ENCODE measurements around the gene FBF1. TPM values are rescaled to one million over a fixed set of nuclear protein-coding genes. Genes with fewer than 3 reads are reported as not detected.
"Not testable (repeated sequence)": the region's sequence is repeated elsewhere in the genome, so short reads cannot be mapped to it uniquely, and the experiment has no call there.

Gene FBF1
- total RNA-seq, 4 donors from 2014 or later = 7.8 to 15.0 (median 10.4) TPM

DNA sequence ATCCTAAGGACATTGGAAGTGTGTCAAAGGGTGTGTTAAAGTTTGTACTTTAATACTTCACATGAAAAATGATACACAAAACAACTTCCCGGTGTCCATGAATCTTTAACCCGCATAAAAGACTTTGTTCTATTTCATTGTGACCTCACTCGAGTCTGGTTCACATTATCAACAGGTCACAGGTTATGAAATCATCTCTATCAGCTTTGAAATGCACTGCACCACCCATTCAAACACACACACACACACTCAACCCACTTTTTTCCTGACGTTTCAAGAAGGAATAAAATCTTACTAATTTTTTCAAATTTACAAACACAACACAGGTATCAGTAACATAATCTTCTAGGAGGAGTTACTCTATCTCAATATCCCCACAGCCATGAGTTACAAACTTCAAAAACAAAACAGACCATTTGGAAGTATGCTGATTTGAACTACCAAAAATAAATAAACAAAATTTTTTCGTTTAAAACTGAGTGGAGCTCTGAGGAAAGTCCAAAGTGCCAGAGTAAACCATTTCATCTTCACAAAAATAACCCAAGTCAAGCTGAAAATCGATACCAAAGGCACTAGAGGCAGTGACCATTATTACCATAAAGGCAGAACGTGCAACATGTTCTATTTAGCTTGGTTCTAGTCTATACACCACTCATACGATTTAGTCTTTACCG is 35.5 kb upstream of the FBF1 start:
- Histone ChIP-seq H3K27me3 (no peaks in the 10 kb centered on the region), H3K9me3 (no peaks in the 10 kb centered on the region), H3K4me3 (no peak overlapping the region), H3K4me1 (peaks cover 39 to 46% (median 43%) of the 10 kb centered on the region in 4 donors), H3K36me3 (peaks cover 0 to 32% (median 11%) of the 10 kb centered on the region in 4 donors), H3K27ac (replicated peaks in 1 of 4) (peak overlapping the region in 1 of 4 donors; percentile 5)
- 53% methylated on average over 9 of the region's 9 CpGs for WGBS
- no peak for DNase-seq (ENCODE audit: extremely low spot score)
- intact Hi-C loops (cut with DNase I) = loop anchor here (5.0 kb wide), 1 partner anchor 69 kb away; no protein-coding TSS in a partner anchor
- TF ChIP-seq POLR2AphosphoS5 (IDR thresholded peaks at IDR 0.05) (no peak), POLR2A (IDR thresholded peaks at IDR 0.05; ENCODE audit: low read depth) (no peak), EP300 (IDR thresholded peaks at IDR 0.05) (no peak)
- TF ChIP-seq, protein P1, sequence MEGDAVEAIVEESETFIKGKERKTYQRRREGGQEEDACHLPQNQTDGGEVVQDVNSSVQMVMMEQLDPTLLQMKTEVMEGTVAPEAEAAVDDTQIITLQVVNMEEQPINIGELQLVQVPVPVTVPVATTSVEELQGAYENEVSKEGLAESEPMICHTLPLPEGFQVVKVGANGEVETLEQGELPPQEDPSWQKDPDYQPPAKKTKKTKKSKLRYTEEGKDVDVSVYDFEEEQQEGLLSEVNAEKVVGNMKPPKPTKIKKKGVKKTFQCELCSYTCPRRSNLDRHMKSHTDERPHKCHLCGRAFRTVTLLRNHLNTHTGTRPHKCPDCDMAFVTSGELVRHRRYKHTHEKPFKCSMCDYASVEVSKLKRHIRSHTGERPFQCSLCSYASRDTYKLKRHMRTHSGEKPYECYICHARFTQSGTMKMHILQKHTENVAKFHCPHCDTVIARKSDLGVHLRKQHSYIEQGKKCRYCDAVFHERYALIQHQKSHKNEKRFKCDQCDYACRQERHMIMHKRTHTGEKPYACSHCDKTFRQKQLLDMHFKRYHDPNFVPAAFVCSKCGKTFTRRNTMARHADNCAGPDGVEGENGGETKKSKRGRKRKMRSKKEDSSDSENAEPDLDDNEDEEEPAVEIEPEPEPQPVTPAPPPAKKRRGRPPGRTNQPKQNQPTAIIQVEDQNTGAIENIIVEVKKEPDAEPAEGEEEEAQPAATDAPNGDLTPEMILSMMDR (IDR thresholded peaks at IDR 0.05) = no peak

DNA sequence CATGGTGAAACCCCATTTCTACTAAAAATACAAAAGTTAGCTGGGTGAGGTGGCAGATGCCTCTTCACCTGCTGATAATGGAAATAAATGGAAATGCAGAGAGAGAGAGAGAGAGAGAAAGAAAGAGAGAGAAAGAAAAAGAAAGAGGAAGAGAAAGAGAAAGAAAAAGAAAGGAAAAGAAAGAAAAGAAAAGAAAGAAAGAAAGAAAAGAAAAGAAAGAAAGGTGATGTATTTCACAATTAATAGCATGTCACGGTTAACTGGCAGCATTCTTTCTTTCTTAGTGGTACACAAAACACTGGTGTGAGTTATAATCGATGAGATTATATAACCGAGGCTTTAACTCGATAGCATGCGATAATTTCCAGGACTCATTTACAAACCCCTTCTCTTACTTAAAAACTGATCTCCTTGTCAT is 34.9 kb upstream of the FBF1 start:
- Histone ChIP-seq H3K27ac (replicated peaks in 1 of 4) (peak overlapping the region in 1 of 4 donors; percentile 5), H3K4me1 (peaks cover 38 to 46% (median 43%) of the 10 kb centered on the region in 4 donors), H3K36me3 (peaks cover 0 to 37% (median 13%) of the 10 kb centered on the region in 4 donors), H3K27me3 (no peaks in the 10 kb centered on the region), H3K9me3 (no peaks in the 10 kb centered on the region), H3K4me3 (no peak overlapping the region)
- no peak for DNase-seq (ENCODE audit: extremely low spot score)
- intact Hi-C loops (cut with DNase I) = loop anchor here (5.0 kb wide), 1 partner anchor 68 kb away; no protein-coding TSS in a partner anchor
- no peak for TF ChIP-seq POLR2A (IDR thresholded peaks at IDR 0.05; ENCODE audit: low read depth)
- TF ChIP-seq EP300 (IDR thresholded peaks at IDR 0.05) = no peak
- TF ChIP-seq POLR2AphosphoS5 (IDR thresholded peaks at IDR 0.05) = no peak
- TF ChIP-seq, protein P1 (IDR thresholded peaks at IDR 0.05) = no peak
- WGBS = 84% methylated on average over 5 of the region's 5 CpGs

DNA sequence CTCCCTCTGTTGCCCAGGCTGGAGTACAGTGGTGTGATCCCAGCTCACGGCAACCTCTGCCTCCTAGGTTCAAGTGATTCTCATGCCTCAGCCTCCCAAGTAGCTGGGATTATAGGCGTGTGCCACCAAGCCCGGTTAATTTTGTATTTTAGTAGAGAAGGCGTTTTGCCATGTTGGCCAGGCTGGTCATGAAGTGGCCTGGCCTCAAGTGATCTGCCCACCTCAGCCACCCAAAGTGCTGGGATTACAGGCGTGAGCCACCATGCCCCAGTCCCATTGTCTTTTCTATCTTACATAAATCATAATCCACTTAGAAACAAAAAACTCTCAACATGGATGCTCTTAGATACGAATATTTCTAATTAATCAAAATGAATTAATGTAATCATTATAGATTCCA is 34.3 kb upstream of the FBF1 start:
- DNase-seq (ENCODE audit: extremely low spot score); H3K4me3 ChIP-seq; H3K27me3 ChIP-seq; H3K9me3 ChIP-seq; H3K27ac ChIP-seq (replicated peaks in 1 of 4): not testable (repeated sequence)
- 95% methylated on average over 6 of the region's 6 CpGs for WGBS
- intact Hi-C loops (cut with DNase I) = loop anchor here (5.0 kb wide), 1 partner anchor 68 kb away; no protein-coding TSS in a partner anchor
- Histone ChIP-seq H3K4me1 (peaks cover 32 to 40% (median 38%) of the 10 kb centered on the region in 4 donors), H3K36me3 (peaks cover 0 to 43% (median 13%) of the 10 kb centered on the region in 4 donors)

DNA sequence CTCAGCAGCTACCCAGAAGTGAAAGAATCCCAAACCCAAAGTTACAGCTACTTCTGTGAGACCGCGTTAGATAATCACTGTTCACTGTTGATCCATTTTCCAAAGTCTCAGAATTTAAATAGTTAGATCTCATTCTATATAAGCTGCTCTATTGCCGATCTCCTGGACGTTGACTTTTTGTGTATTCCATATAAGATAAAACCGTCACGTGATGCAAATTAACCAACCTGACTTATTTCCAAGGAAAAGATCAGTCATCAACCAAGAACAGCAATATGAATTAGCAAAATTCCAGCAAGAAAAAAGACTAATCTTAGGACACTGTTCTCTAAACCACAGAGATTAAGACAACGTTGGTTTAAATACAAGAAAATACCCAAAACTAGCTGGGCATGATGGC is 29.8 kb upstream of the FBF1 start:
- Histone ChIP-seq H3K36me3 (peaks cover 0 to 55% (median 13%) of the 10 kb centered on the region in 4 donors), H3K9me3 (no peaks in the 10 kb centered on the region), H3K4me1 (peaks cover 4 to 12% (median 8%) of the 10 kb centered on the region in 4 donors), H3K4me3 (no peak overlapping the region), H3K27me3 (no peaks in the 10 kb centered on the region), H3K27ac (replicated peaks in 1 of 4) (no peak overlapping the region)
- WGBS = 85% methylated on average over 7 of the region's 7 CpGs
- intact Hi-C loops (cut with DNase I) = no loop called here
- TF ChIP-seq POLR2AphosphoS5 (IDR thresholded peaks at IDR 0.05) = no peak
- TF ChIP-seq, protein P1 (IDR thresholded peaks at IDR 0.05) = no peak
- no peak for TF ChIP-seq EP300 (IDR thresholded peaks at IDR 0.05)
- no peak for TF ChIP-seq POLR2A (IDR thresholded peaks at IDR 0.05; ENCODE audit: low read depth)
- DNase-seq (ENCODE audit: extremely low spot score) = no peak

DNA sequence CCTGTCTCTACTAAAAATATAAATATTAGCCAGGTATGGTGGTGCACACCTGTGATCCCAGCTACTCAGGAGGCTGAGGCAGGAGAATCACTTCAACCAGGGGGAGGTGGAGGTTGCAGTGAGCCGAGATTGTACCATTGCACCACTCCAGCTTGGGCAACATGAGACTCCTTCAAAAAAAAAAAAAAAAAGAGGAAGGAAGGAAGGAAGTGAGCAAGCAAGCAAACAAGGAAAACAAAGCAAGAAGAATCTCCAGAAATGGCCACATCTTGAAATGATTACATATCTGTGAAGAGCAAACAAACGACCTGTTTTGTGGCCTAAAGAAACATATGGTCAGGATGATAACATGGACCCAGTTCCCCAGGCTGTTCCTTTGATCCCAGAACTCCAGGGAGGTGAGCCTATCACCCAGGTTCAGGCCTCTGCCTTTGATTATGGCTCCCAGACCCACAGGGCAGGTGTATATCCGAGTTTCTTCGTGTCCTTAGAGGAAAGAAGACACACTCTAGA is 29.2 kb upstream of the FBF1 start:
- intact Hi-C loops (cut with DNase I) = no loop called here
- WGBS = 57% methylated on average over 4 of the region's 4 CpGs
- no peak overlapping the region for H3K4me3 ChIP-seq
- no peak overlapping the region for H3K27ac ChIP-seq (replicated peaks in 1 of 4)
- DNase-seq (ENCODE audit: extremely low spot score) = no peak
- TF ChIP-seq POLR2A (IDR thresholded peaks at IDR 0.05; ENCODE audit: low read depth) (no peak), EP300 (IDR thresholded peaks at IDR 0.05) (no peak), POLR2AphosphoS5 (IDR thresholded peaks at IDR 0.05) (no peak)
- TF ChIP-seq, protein P1 (IDR thresholded peaks at IDR 0.05) = no peak
- H3K36me3 ChIP-seq = peaks cover 0 to 52% (median 13%) of the 10 kb centered on the region in 4 donors
- H3K9me3 ChIP-seq = no peaks in the 10 kb centered on the region
- H3K4me1 ChIP-seq = peaks cover 0 to 10% (median 2%) of the 10 kb centered on the region in 4 donors
- H3K27me3 ChIP-seq = no peaks in the 10 kb centered on the region

DNA sequence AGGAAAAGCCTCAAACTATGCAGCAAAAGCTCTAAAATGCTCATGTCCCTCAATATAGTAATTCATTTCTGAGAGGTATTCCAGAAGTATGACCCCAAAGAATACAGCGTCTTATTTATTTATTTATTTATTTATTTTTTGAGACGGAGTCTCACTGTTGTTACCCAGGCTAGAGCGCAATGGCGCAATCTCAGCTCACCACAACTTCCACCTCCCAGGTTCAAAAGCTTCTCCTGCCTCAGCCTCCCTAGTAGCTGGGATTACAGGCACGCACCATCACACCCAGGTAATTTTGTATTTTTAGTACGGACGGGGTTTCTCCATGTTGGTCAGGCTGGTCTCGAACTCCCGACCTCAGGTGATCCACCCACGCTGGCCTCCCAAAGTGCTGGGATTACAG is 28.2 kb upstream of the FBF1 start:
- H3K4me3 ChIP-seq; H3K27me3 ChIP-seq; H3K4me1 ChIP-seq; intact Hi-C loops (cut with DNase I); H3K27ac ChIP-seq (replicated peaks in 1 of 4); DNase-seq (ENCODE audit: extremely low spot score); H3K9me3 ChIP-seq: not testable (repeated sequence)
- WGBS = 93% methylated on average over 10 of the region's 10 CpGs
- H3K36me3 ChIP-seq = peaks cover 0 to 49% (median 13%) of the 10 kb centered on the region in 4 donors

Measured in esophagus muscularis mucosa (tissue), 4 donors.